Activated CD8-positive, alpha-beta memory T cell treated with anti-CD3 and anti-CD28 coated beads for 36 hours (primary cell): ENCODE data around the gene MYOM3. TPM values are rescaled to one million over a fixed set of nuclear protein-coding genes. Genes with fewer than 3 reads are reported as not detected.

Experiments used
- CTCF ChIA-PET: fragments of 350-600 bp; sonication (Branson Sonifier 250); formaldehyde crosslinking; loops from one replicate; lab custom pipeline; 2021; ENCODE audit warnings: antibody characterized with exemption; lab: Charles Lee
- POLR2A ChIA-PET: fragments of 350-600 bp; sonication (Branson Sonifier 250); formaldehyde crosslinking; loops from one replicate; lab custom pipeline; 2021; ENCODE audit warnings: antibody characterized with exemption; lab: Charles Lee
- total RNA-seq, 2 experiments: library from RNA; stranded (reverse); gene quantifications; one replicate each; pipeline ENCODE4 v1.2.3, GENCODE V29; 2021

The MYOM3 gene
- total RNA-seq, 2 experiments from 2014 or later, result not detected

DNA sequence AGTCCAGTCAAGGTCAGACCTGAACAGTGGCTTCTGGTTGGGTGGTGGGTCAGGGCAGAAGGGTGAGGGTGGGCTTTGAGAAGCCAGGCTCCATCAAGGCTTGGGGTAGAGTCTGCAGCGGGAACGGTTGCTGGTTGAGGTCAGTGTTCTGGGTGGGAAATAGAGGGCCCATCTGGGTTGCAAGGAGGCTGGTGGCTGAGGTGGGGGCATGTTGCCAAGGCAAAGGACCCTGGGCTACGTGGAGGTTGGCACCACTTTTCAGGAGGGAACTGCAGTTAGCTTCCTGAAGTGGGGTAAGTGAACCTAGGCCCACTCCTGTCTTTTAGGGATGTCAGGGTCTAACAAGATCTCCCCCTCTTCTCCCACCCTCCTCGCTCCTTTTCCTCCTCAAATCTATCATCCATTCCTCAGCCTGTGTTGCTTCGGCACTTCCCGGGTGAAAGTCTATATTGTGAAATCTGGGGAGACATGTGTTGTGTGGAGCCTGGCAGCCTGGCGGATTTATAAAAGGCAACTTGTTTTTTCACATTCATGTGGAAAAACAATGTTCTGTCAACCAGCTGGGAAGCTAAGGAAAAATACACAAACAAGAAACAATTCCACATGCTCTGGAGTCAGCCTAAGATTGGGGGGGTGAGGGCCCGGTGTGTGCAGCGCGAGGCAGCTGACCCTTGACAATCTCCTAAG lies 29.5 kb upstream of the MYOM3 start:
- POLR2A ChIA-PET, result no interaction called here

DNA sequence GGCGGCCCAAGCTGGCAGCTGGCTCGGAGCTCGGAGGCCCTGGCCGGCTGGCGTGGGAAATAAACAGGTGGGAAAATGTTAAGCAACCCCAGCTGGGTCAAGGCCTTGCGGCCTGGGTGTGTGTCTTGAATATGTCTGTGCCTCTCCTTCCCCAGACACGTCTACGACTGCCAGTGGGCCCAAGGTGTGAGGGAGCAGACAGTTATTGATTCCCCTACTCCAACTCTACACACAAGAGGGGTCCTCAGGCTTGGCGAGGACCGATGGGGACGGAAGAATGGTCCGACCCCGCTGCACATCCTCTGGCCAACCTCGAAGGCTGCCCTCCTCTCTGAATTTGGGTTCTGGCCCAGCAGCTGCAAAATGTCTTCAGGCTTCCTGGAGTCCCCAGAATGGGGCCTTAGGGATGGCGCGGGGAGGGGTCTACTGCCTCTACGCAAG lies 28.8 kb upstream of the MYOM3 start:
- ChIA-PET POLR2A (no interaction called here), CTCF (interaction anchor here (1.9 kb wide), 1 partner anchor 10 kb away, joined by 5 read pairs; no protein-coding TSS in a partner anchor)

More for the DNA sequence above, 29.5 kb upstream of the MYOM3 start:
- CTCF ChIA-PET, result interaction anchor here (1.9 kb wide), 1 partner anchor 9 kb away, joined by 5 read pairs; no protein-coding TSS in a partner anchor

- ChIA-PET POLR2A (no interaction called here), CTCF (interaction anchor here (1.2 kb wide), 1 partner anchor 11 kb away, joined by 4 read pairs; no protein-coding TSS in a partner anchor)
These were observed 28.0 kb upstream of the MYOM3 start for GRCh38 chr1:24139841-24140425.

GRCh38 chr1:24139222-24139489 lies 27.2 kb upstream of the MYOM3 start:
- POLR2A ChIA-PET, result no interaction called here
- CTCF ChIA-PET, result interaction anchor here (1.2 kb wide), 1 partner anchor 11 kb away, joined by 4 read pairs; no protein-coding TSS in a partner anchor

DNA sequence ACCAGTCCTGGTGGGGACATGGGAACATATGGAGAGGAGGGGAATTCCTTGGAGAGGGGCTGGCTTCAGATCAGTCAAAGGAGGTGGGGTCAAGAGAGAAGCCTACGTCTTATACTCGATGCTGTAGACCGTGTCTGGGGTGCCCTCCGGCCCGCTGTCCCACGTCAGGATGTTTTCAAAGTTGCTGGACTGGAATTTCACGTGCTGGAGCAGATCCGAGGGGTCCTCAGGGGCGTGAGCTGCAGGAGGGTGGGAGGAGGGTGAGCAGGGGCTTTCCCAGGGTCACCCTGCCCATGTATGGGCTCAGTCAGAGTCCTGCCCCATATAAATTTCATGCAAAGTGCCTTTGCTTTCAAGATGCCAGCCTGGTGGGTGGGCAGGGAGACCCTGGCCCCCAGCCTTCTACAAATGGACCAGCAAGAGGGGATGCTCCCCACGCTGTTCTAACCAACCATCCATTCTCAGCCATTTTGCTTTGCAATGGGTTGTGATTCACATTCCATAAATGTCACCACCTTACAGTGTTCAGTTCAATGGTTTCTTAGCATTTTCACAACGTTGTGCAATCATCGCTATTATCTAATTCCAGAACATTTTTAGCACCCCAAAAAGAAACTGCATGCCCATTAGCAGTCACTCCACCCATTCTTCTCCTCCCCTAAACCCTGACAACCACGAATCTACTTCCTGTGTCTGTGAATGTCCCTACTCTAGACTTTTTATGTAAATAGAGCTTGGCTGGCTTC lies 26.7 kb upstream of the MYOM3 start:
- ChIA-PET POLR2A (no interaction called here), CTCF (interaction anchor here (0.5 to 1.2 kb wide), 2 partner anchors 12 to 781 kb away, joined by 3 to 4 read pairs; no protein-coding TSS in a partner anchor)

DNA sequence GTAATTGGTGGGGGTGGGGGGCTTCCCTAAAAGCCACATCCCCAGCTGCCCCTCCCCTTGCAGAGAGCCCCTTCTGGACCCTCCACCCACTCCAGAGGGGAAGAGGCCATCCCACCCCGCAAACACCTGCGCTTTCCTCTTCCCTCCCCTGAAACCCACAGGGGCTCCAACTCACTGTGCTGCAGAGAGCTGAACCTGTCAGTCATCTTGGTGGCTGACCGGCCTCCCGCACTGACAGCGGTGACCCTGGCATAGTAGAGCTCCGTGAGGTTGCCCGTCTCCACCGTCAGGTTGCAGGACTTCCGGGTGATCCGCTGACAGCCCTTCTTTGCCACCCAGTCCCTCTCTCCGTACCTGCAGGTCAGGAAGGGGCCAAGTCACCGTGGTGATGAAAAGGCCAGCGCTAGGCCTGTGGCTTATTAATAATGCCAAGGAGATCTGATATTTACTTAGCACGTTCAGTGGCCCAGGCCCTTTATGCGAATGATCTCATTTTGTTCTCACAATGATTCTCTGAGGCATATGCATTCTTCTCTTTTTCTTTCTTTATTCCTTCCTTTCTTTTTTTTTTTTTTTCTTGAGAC lies 25.1 kb upstream of the MYOM3 start:
- ChIA-PET CTCF (interaction anchor here (1.2 kb wide), 1 partner anchor 13 kb away, joined by 4 read pairs; no protein-coding TSS in a partner anchor), POLR2A (no interaction called here)

GRCh38 chr1:24134376-24134775 lies 22.4 kb upstream of the MYOM3 start:
- ChIA-PET CTCF (no interaction called here), POLR2A (no interaction called here)

- CTCF ChIA-PET, result no interaction called here
- POLR2A ChIA-PET, result no interaction called here
These were observed 21.9 kb upstream of the MYOM3 start for GRCh38 chr1:24133819-24134218.

GRCh38 chr1:24130385-24130784 lies 18.4 kb upstream of the MYOM3 start:
- CTCF ChIA-PET, result no interaction called here

GRCh38 chr1:24127801-24128363 lies 15.9 kb upstream of the MYOM3 start:
- CTCF ChIA-PET, result no interaction called here
- POLR2A ChIA-PET, result no interaction called here

More at GRCh38 chr1:24130385-24130784, 18.4 kb upstream of the MYOM3 start:
- POLR2A ChIA-PET, result no interaction called here

GRCh38 chr1:24127134-24127800 lies 15.3 kb upstream of the MYOM3 start:
- ChIA-PET POLR2A (no interaction called here), CTCF (no interaction called here)

DNA sequence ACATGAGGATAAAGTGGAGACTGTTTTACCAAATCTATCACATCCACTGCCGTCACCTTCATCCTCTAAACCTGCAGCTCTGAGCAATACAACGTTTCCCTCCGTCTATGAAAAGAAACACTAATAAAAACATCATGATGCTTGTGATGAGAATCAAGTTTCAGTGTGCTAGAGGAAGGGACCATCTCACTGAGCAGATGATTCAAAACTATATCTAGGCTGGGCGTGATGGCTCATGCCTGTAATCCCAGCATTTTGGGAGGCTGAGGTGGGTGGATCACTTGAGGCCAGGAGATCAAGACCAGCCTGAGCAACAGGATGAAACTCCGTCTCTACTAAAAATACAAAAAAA lies 14.7 kb upstream of the MYOM3 start:
- CTCF ChIA-PET, result no interaction called here

DNA sequence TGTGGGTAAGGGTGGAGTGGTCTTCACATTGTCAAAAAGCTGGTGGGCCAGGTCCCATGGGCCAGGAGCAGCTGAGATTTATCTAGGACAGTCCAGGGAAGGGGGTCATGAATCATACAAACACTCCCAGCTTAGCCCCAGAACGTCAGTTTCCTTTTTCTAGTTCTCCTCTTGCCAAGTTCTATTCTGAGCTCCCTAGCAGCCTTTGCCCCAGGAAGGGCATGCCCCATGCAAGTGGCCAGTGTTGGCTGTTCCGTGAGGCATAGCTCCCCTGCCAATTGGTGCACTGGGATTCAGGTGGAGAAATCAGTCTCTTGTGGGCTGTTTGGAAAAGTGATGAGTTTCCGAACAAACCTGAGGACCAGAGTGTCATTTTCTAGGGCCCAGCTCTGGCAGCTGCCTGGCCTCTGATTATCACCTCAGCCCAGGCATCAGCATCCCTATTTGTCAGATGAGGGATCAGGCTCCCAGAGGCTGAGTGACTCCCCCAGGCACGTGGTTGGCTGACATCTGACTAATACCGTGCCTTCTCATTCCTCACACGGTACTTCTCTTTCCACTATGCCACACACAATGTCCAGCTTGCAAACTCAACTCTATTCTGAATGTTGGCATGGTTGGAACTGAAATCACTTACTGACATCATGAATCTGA lies 14.2 kb upstream of the MYOM3 start:
- CTCF ChIA-PET, result no interaction called here
- POLR2A ChIA-PET, result no interaction called here

More for the DNA sequence above, 14.7 kb upstream of the MYOM3 start:
- POLR2A ChIA-PET, result no interaction called here

GRCh38 chr1:24125456-24125855 lies 13.5 kb upstream of the MYOM3 start:
- ChIA-PET CTCF (no interaction called here), POLR2A (no interaction called here)

DNA sequence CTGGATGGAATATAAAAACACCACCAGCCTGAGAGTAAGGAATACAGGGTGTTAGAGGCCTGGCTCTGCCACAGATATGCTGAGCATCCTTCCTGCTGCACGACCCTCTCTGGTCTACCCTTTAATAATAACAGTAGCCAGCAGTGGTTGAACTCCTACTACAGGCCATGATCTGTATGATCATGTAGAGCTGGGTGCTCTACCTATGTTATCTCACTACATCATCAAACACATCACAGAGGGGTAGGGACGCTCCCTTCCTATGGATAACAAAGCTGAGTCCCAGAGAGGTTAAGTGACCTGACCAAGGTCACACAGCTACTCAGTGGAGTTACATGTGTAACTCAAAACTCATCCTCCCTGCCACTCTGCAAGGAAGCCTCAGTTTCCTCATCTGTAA lies 13.0 kb upstream of the MYOM3 start:
- POLR2A ChIA-PET, result no interaction called here
- CTCF ChIA-PET, result interaction anchor here (1.1 kb wide), 1 partner anchor 25 kb away, joined by 3 read pairs; no protein-coding TSS in a partner anchor

- POLR2A ChIA-PET, result no interaction called here
- CTCF ChIA-PET, result no interaction called here
These were observed 11.7 kb upstream of the MYOM3 start for GRCh38 chr1:24123611-24124010.

GRCh38 chr1:24122776-24123175 lies 10.8 kb upstream of the MYOM3 start:
- ChIA-PET POLR2A (no interaction called here), CTCF (no interaction called here)

- CTCF ChIA-PET, result no interaction called here
- POLR2A ChIA-PET, result no interaction called here
These were observed 9.5 kb upstream of the MYOM3 start for GRCh38 chr1:24121406-24121805.

- CTCF ChIA-PET, result no interaction called here
These were observed 9.0 kb upstream of the MYOM3 start for GRCh38 chr1:24120965-24121364.

More at GRCh38 chr1:24120965-24121364, 9.0 kb upstream of the MYOM3 start:
- POLR2A ChIA-PET, result no interaction called here
